ENCODE measurements around the gene CORO2B.

Gene CORO2B

GRCh38 chr15:68610825-68611224 is 32.0 kb downstream of the CORO2B start:
- DNase-seq = no peak

- DNase-seq = no peak
These were observed 33.7 kb downstream of the CORO2B start for GRCh38 chr15:68612503-68612902.

GRCh38 chr15:68612979-68613740 is 34.4 kb downstream of the CORO2B start:
- peak; percentile 38 for DNase-seq

GRCh38 chr15:68614286-68615035 is 35.7 kb downstream of the CORO2B start:
- DNase-seq = no peak

GRCh38 chr15:68615301-68615700 is 36.5 kb downstream of the CORO2B start:
- DNase-seq = no peak

- DNase-seq = no peak
These were observed 37.0 kb downstream of the CORO2B start for GRCh38 chr15:68615811-68616210.

- DNase-seq = no peak
These were observed 37.6 kb downstream of the CORO2B start for GRCh38 chr15:68616397-68616796.

- no peak for DNase-seq
These were observed 38.2 kb downstream of the CORO2B start for GRCh38 chr15:68617001-68617400.

- DNase-seq = no peak
These were observed 39.0 kb downstream of the CORO2B start for GRCh38 chr15:68617777-68618176.

- no peak for DNase-seq
These were observed 39.6 kb downstream of the CORO2B start for GRCh38 chr15:68618394-68618793.

- DNase-seq = no peak
These were observed 40.3 kb downstream of the CORO2B start for GRCh38 chr15:68618908-68619698.

GRCh38 chr15:68620721-68621527 is 42.1 kb downstream of the CORO2B start:
- no peak for DNase-seq

- no peak for DNase-seq
These were observed 42.7 kb downstream of the CORO2B start for GRCh38 chr15:68621535-68621934.

- no peak for DNase-seq
These were observed 44.6 kb downstream of the CORO2B start for GRCh38 chr15:68623301-68623892.

- DNase-seq = no peak
These were observed 47.1 kb downstream of the CORO2B start for GRCh38 chr15:68625853-68626252.

- DNase-seq = no peak
These were observed 47.5 kb downstream of the CORO2B start for GRCh38 chr15:68626283-68626682.

GRCh38 chr15:68626739-68627138 is 47.9 kb downstream of the CORO2B start:
- no peak for DNase-seq

- no peak for DNase-seq
These were observed 48.7 kb downstream of the CORO2B start for GRCh38 chr15:68627476-68627875.

GRCh38 chr15:68627995-68628394 is 49.2 kb downstream of the CORO2B start:
- no peak for DNase-seq

GRCh38 chr15:68629519-68630210 is 50.9 kb downstream of the CORO2B start:
- no peak for DNase-seq

- DNase-seq = no peak
These were observed 51.4 kb downstream of the CORO2B start for GRCh38 chr15:68630211-68630555.

- no peak for DNase-seq
These were observed 52.0 kb downstream of the CORO2B start for GRCh38 chr15:68630836-68631235.
